Measurements from ENCODE around the gene PAFAH1B2. TPM values are rescaled to one million over a fixed set of nuclear protein-coding genes. Genes with fewer than 3 reads are reported as not detected.
"Not testable (repeated sequence)": the region's sequence is repeated elsewhere in the genome, so short reads cannot be mapped to it uniquely, and the experiment has no call there.

PAFAH1B2 gene
- total RNA-seq, 4 donors from 2014 or later, result 50.3 to 82.3 (median 63.2) TPM

DNA sequence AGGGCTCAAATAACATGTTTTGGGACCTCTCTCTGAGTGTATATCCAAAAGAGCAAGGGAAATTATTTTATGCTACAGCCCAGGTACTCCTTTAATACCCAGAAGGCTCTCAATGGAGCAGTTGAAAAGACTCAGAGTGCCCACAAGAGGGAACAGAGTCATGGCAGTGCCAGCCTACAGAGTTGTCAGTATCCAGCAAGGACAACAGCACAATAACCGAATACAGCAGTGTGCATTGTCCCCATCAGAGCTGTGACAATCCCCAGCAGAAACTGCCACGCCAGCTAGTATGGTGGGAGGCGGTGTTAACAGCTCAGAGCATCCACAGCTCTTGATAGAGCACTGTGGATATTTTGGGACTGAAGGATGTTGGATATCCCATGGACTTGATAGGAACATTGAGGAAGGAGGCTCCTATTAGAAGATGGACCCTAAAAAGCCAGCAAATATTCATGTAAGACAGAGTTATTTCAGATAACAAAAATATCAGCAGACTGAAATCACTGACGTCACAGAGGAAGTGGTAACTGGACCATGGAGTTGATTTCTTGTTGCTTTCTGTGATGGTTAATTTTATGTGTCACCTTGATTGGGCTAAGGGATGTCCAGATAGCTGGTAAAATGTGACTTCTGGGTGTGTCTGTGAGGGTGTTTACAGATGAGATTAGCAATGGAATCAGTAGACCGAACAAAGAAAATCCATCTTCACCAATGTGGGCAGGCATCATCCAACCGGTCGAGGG lies 17.7 kb upstream of the PAFAH1B2 start:
- no peak overlapping the region for H3K4me3 ChIP-seq
- H3K4me1 ChIP-seq, result no peaks in the 10 kb centered on the region
- H3K27me3 ChIP-seq, result peaks cover 3% of the 10 kb centered on the region
- ATAC-seq, result no peak
- H3K27ac ChIP-seq, result no peak overlapping the region
- H3K9me3 ChIP-seq, result no peaks in the 10 kb centered on the region
- TF ChIP-seq EP300 (IDR thresholded peaks at IDR 0.05) (no peak), POLR2AphosphoS5 (IDR thresholded peaks at IDR 0.05) (no peak), POLR2A (IDR thresholded peaks at IDR 0.05) (no peak)
- TF ChIP-seq, protein P1, sequence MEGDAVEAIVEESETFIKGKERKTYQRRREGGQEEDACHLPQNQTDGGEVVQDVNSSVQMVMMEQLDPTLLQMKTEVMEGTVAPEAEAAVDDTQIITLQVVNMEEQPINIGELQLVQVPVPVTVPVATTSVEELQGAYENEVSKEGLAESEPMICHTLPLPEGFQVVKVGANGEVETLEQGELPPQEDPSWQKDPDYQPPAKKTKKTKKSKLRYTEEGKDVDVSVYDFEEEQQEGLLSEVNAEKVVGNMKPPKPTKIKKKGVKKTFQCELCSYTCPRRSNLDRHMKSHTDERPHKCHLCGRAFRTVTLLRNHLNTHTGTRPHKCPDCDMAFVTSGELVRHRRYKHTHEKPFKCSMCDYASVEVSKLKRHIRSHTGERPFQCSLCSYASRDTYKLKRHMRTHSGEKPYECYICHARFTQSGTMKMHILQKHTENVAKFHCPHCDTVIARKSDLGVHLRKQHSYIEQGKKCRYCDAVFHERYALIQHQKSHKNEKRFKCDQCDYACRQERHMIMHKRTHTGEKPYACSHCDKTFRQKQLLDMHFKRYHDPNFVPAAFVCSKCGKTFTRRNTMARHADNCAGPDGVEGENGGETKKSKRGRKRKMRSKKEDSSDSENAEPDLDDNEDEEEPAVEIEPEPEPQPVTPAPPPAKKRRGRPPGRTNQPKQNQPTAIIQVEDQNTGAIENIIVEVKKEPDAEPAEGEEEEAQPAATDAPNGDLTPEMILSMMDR (IDR thresholded peaks at IDR 0.05), result no peak
- WGBS, 2 donors (ENCODE audit: low coverage in 1 of 2), result 74 to 80% methylated on average over 2 to 5 of the region's 7 CpGs
- no peaks in the 10 kb centered on the region for H3K36me3 ChIP-seq

DNA sequence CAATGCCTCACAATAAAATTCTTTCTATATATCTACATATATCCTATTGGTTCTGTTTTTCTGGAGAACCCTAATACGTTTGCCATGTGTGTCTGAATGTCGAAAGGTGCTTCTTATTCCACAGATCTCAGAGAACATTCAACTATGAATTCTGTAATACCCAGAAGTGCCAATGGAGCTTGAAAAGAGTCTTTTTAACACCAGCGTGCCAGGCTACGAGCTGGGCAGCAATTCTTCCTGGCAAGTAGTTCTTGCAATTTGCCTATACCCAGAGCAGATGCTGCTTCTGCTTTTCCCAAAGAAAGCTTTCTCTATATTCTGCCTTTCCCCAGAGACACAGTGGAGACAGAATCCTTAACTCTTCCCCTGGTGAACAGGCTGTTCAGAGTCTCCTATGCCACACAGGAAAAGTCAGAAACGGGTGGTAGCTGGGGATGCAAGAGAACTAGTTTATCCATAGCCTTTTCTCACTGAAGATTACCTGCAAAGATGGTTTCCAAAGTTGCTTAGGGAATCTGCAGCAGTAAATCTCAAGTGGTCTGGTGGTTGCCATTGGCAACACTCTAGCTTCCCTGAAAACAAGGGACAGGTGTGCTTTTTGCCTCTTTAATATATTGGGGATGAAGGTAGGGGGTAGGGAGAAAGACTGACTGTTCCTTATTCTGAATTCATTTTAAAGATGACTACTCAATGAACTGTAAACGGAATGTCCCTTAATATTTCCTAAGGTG lies 16.8 kb upstream of the PAFAH1B2 start:
- no peaks in the 10 kb centered on the region for H3K36me3 ChIP-seq
- ATAC-seq, result no peak
- H3K4me1 ChIP-seq, result no peaks in the 10 kb centered on the region
- TF ChIP-seq EP300 (IDR thresholded peaks at IDR 0.05) (no peak), POLR2A (IDR thresholded peaks at IDR 0.05) (no peak), POLR2AphosphoS5 (IDR thresholded peaks at IDR 0.05) (no peak)
- TF ChIP-seq, protein P1 (IDR thresholded peaks at IDR 0.05), result no peak
- no peak overlapping the region for H3K27ac ChIP-seq
- H3K4me3 ChIP-seq, result no peak overlapping the region
- peaks cover 3% of the 10 kb centered on the region for H3K27me3 ChIP-seq
- no peaks in the 10 kb centered on the region for H3K9me3 ChIP-seq
- WGBS, 2 donors (ENCODE audit: low coverage in 1 of 2), result 73 to 76% methylated on average over 4 to 6 of the region's 6 CpGs

DNA sequence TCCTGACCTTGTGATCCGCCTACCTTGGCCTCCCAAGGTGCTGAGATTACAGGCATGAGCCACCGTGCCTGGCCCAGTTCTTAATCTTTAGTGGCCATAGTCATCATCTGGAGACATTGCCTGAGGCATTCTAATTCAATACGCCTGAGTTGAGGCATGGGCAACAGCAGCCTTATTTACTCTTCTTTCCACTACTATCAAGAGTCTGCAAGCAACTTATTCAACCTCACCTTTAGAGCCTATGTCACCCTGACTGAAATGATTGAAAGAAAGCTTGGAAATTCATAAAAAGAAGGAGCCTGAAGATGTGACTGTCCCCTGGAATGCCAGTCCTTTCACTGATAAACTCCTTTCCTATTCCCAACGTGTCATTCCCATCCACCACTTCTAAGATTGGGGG lies 15.8 kb upstream of the PAFAH1B2 start:
- Histone ChIP-seq H3K27ac (no peak overlapping the region), H3K27me3 (peaks cover 3% of the 10 kb centered on the region), H3K4me3 (no peak overlapping the region), H3K36me3 (no peaks in the 10 kb centered on the region), H3K4me1 (no peaks in the 10 kb centered on the region), H3K9me3 (no peaks in the 10 kb centered on the region)
- no peak for ATAC-seq
- 72 to 80% methylated on average over 3 to 4 of the region's 4 CpGs for WGBS, 2 donors (ENCODE audit: low coverage in 1 of 2)
- TF ChIP-seq POLR2AphosphoS5 (IDR thresholded peaks at IDR 0.05) (no peak), EP300 (IDR thresholded peaks at IDR 0.05) (no peak), POLR2A (IDR thresholded peaks at IDR 0.05) (no peak)
- TF ChIP-seq, protein P1 (IDR thresholded peaks at IDR 0.05), result no peak

DNA sequence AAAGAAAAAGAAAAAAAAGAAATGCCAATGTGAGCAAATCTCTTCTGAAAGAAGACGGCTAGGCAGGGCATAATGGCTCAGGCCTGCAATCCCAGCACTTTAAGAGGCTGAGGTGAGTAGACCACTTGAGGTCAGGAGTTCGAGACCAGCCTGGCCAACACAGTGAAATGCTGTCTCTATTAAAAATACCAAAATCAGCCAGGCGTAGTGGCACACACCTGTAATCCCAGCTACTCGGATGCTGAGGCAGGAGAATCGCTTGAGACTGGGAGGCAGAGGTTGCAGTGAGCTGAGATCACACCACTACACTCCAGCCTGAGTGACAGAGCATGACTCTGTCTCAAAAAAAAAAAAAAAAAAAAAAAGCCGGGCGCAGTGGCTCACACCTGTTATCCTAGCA lies 13.7 kb upstream of the PAFAH1B2 start:
- H3K27ac ChIP-seq, H3K4me3 ChIP-seq, H3K36me3 ChIP-seq, ATAC-seq, H3K4me1 ChIP-seq, H3K27me3 ChIP-seq, H3K9me3 ChIP-seq: not testable (repeated sequence)
- WGBS, 2 donors (ENCODE audit: low coverage in 1 of 2), result 94% methylated on average over 2 to 5 of the region's 7 CpGs

DNA sequence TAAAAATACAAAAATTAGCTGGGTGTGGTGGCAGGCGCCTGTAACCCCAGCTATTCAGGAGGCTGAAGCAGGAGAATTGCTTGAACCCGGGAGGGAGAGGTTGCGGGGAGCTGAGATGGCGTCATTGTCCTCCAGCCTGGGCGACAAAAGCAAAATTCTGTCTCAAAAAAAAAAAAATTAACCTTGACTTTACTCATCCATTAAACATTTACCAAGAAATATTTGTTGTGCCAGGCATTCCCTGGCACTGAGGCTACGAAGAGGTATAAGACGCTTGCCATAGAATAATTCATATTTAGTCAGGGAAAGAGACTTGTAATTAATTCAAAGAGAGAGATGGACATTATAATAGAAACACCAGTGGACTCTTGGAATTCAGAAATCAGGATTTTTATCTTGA lies 13.2 kb upstream of the PAFAH1B2 start:
- H3K9me3 ChIP-seq, result no peaks in the 10 kb centered on the region
- no peak overlapping the region for H3K27ac ChIP-seq
- ATAC-seq, result no peak
- no peak overlapping the region for H3K4me3 ChIP-seq
- WGBS, 2 donors (ENCODE audit: low coverage in 1 of 2), result 81 to 90% methylated on average over 4 to 7 of the region's 7 CpGs
- H3K36me3 ChIP-seq, result no peaks in the 10 kb centered on the region
- H3K27me3 ChIP-seq, result peaks cover 3% of the 10 kb centered on the region
- TF ChIP-seq, protein P1 (IDR thresholded peaks at IDR 0.05), result no peak
- no peak for TF ChIP-seq EP300 (IDR thresholded peaks at IDR 0.05)
- TF ChIP-seq POLR2AphosphoS5 (IDR thresholded peaks at IDR 0.05), result no peak
- TF ChIP-seq POLR2A (IDR thresholded peaks at IDR 0.05), result no peak
- H3K4me1 ChIP-seq, result no peaks in the 10 kb centered on the region

Measured in gastroesophageal sphincter (tissue), 4 donors.